HepG2 (cell line): ENCODE measurements around the gene PMM2. TPM values are rescaled to one million over a fixed set of nuclear protein-coding genes. Genes with fewer than 3 reads are reported as not detected.
A peak's percentile ranks its signal among the peaks of the same experiment; 100 is the strongest.

Experiments used
- BRD4 ChIP-seq: sonication (generic); formaldehyde crosslinking; IDR thresholded peaks from 2 replicates; pipeline ENCODE4 v1.4.0; 2020; ENCODE audit warnings: missing genetic modification reagents
- DNMT1 ChIP-seq: sonication (generic); formaldehyde crosslinking; IDR thresholded peaks from 2 replicates; pipeline ENCODE4 v1.5.1; 2020; ENCODE audit warnings: mild to moderate bottlenecking, missing genetic modification reagents
- GPBP1L1 ChIP-seq: sonication (generic); formaldehyde crosslinking; IDR thresholded peaks from 2 replicates; pipeline ENCODE4 v1.5.0; 2020; ENCODE audit warnings: mild to moderate bottlenecking, missing genetic modification reagents
- HIVEP1 ChIP-seq: sonication (generic); formaldehyde crosslinking; IDR thresholded peaks from 2 replicates; pipeline ENCODE4 v1.4.0; 2020; ENCODE audit warnings: mild to moderate bottlenecking, missing genetic modification reagents
- HMGA1 ChIP-seq: sonication (generic); formaldehyde crosslinking; conservative IDR thresholded peaks from 2 replicates; pipeline ENCODE4 v1.4.0; 2020; ENCODE audit warnings: missing genetic modification reagents
- JUN ChIP-seq: sonication (generic); formaldehyde crosslinking; IDR thresholded peaks from 2 replicates; pipeline ENCODE4 v1.4.0; 2020; ENCODE audit warnings: mild to moderate bottlenecking, missing genetic modification reagents
- KDM4B ChIP-seq: sonication (generic); formaldehyde crosslinking; IDR thresholded peaks from 2 replicates; pipeline ENCODE4 v1.4.0; 2020; ENCODE audit warnings: missing genetic modification reagents
- MYPOP ChIP-seq: sonication (generic); formaldehyde crosslinking; IDR thresholded peaks from 2 replicates; pipeline ENCODE4 v1.8.1; 2023; ENCODE audit warnings: mild to moderate bottlenecking, moderate library complexity, missing genetic modification reagents
- NCOA2 ChIP-seq: sonication (generic); formaldehyde crosslinking; IDR thresholded peaks from 2 replicates; pipeline ENCODE4 v1.8.0; 2022; ENCODE audit warnings: inconsistent platforms
- PCBP1 ChIP-seq: fragments of 200-400 bp; formaldehyde crosslinking; IDR thresholded peaks from 2 replicates; pipeline ENCODE4 v1.6.1; 2017; ENCODE audit warnings: mild to moderate bottlenecking, low read depth, low read length, borderline replicate concordance
- POLR2AphosphoS5 ChIP-seq: IDR thresholded peaks from 2 replicates; pipeline ENCODE4 v1.6.1; 2012; ENCODE audit warnings: low read depth, low read length
- SAFB2 ChIP-seq: sonication (generic); formaldehyde crosslinking; IDR thresholded peaks from 2 replicates; pipeline ENCODE4 v1.5.1; 2020; ENCODE audit warnings: missing genetic modification reagents, low read depth, mild to moderate bottlenecking, borderline replicate concordance
- SOX6 ChIP-seq, 2 experiments: fragments of 450-650 bp in 1 of 2; sonication (generic) in 1 of 2; formaldehyde crosslinking in 1 of 2; IDR thresholded peaks; 2 replicates each; pipeline versions ENCODE4 v1.4.0 to v1.6.1; 2017 to 2020; ENCODE audit warnings: antibody characterized with exemption in 1 of 2, mild to moderate bottlenecking in 1 of 2, missing genetic modification reagents in 1 of 2
- SRSF9 ChIP-seq: fragments of 200-400 bp; formaldehyde crosslinking; IDR thresholded peaks from 2 replicates; pipeline ENCODE4 v1.6.1; 2018; ENCODE audit warnings: borderline replicate concordance, mild to moderate bottlenecking, low read depth, low read length; ENCODE audit not compliant: insufficient read depth, poor library complexity, severe bottlenecking
- TEAD2 ChIP-seq: sonication (generic); formaldehyde crosslinking; IDR thresholded peaks from 2 replicates; pipeline ENCODE4 v1.9.0; 2021; ENCODE audit warnings: missing genetic modification reagents
- U2AF2 ChIP-seq: fragments of 200-400 bp; formaldehyde crosslinking; IDR thresholded peaks from 2 replicates; pipeline ENCODE4 v1.6.1; 2017; ENCODE audit warnings: low read depth, mild to moderate bottlenecking, low read length
- ZBTB49 ChIP-seq: sonication (generic); formaldehyde crosslinking; IDR thresholded peaks from 2 replicates; pipeline ENCODE4 v1.4.0; 2020; ENCODE audit warnings: missing genetic modification reagents, borderline replicate concordance
- ZFP36L1 ChIP-seq: sonication (generic); formaldehyde crosslinking; IDR thresholded peaks from 2 replicates; pipeline ENCODE4 v1.8.0; 2022; ENCODE audit warnings: mild to moderate bottlenecking, missing genetic modification reagents, moderate library complexity
- ZNF20 ChIP-seq: sonication (generic); formaldehyde crosslinking; IDR thresholded peaks from 2 replicates; pipeline ENCODE4 v1.4.0; 2020; ENCODE audit warnings: mild to moderate bottlenecking, moderate library complexity, missing genetic modification reagents
- ZNF329 ChIP-seq: sonication (generic); formaldehyde crosslinking; IDR thresholded peaks from 2 replicates; pipeline ENCODE4 v1.9.0; 2021; ENCODE audit warnings: low read depth, mild to moderate bottlenecking, missing genetic modification reagents
- ZNF33A ChIP-seq: sonication (generic); formaldehyde crosslinking; IDR thresholded peaks from 2 replicates; pipeline ENCODE4 v1.5.1; 2020; ENCODE audit warnings: missing genetic modification reagents, mild to moderate bottlenecking, moderate library complexity, borderline replicate concordance
- ZNF543 ChIP-seq: sonication (generic); formaldehyde crosslinking; IDR thresholded peaks from 2 replicates; pipeline ENCODE4 v1.4.0; 2020; ENCODE audit warnings: mild to moderate bottlenecking, missing genetic modification reagents
- ZNF547 ChIP-seq: sonication (generic); formaldehyde crosslinking; IDR thresholded peaks from 2 replicates; pipeline ENCODE4 v1.5.1; 2020; ENCODE audit warnings: mild to moderate bottlenecking, missing genetic modification reagents
- ZNF724P ChIP-seq: sonication (generic); formaldehyde crosslinking; IDR thresholded peaks from 2 replicates; pipeline ENCODE4 v1.8.0; 2022; ENCODE audit warnings: missing genetic modification reagents, borderline replicate concordance
- ZNF839 ChIP-seq: sonication (generic); formaldehyde crosslinking; IDR thresholded peaks from 2 replicates; pipeline ENCODE4 v1.4.0; 2020; ENCODE audit warnings: missing genetic modification reagents, mild to moderate bottlenecking, borderline replicate concordance
- ZSCAN20 ChIP-seq: sonication (generic); formaldehyde crosslinking; IDR thresholded peaks from 2 replicates; pipeline ENCODE4 v1.4.0; 2020; ENCODE audit warnings: missing genetic modification reagents, mild to moderate bottlenecking, borderline replicate concordance
- polyA plus RNA-seq, 8 experiments: library from polyadenylated mRNA; depleted of rRNA in 3 of 8; stranded (reverse) in 7 of 8; unstranded in 1 of 8; fragments of >200 nt; fragmentation: Illumina TruSeq in 4 of 8; extraction: Trizol in 4 of 8; gene quantifications; 2 replicates each; pipeline versions ENCODE4 v1.2.1 to v1.2.3, GENCODE V29; 2011 to 2016; ENCODE audit warnings: low read depth in 4 of 8, missing spikeins in 1 of 8, mixed read lengths in 1 of 8; ENCODE audit not compliant: insufficient read depth in 1 of 8
- total RNA-seq, 5 experiments: library from RNA; depleted of rRNA; stranded (reverse); fragments of >200 nt; fragmentation: Illumina TruSeq; extraction: Trizol; gene quantifications; 2 replicates each; pipeline ENCODE4 v1.2.3, GENCODE V29; 2016; ENCODE audit warnings: low read depth in 1 of 5

PMM2 gene
- total and polyA plus RNA-seq, 2 of the 13 experiments (the other 11 are each of a cell fraction or from before 2014, with no cell fraction given), result 52.2 to 93.7 TPM

- TF ChIP-seq SOX6 (IDR thresholded peaks at IDR 0.05), result no peak
- peak; percentile 99 for TF ChIP-seq SOX6 (CRISPR knock-in tag; IDR thresholded peaks at IDR 0.05)
- peak; percentile 95 for TF ChIP-seq KDM4B
- no peak for TF ChIP-seq U2AF2
- TF ChIP-seq ZNF547, result peak; percentile 80
- TF ChIP-seq ZNF33A (CRISPR knock-in tag), result peak; percentile 88; the same call in 1 of the 2 replicates
- TF ChIP-seq ZFP36L1 (CRISPR knock-in tag), result peak; percentile 24
- TF ChIP-seq BRD4 (CRISPR knock-in tag), result peak; percentile 67
- TF ChIP-seq ZSCAN20 (CRISPR knock-in tag), result peak; percentile 76
- peak; percentile 98 for TF ChIP-seq PCBP1
- no peak for TF ChIP-seq ZNF329 (CRISPR knock-in tag)
- TF ChIP-seq TEAD2 (CRISPR knock-in tag), result no peak; the same call in none of the 2 replicates
- TF ChIP-seq JUN (CRISPR knock-in tag), result peak; percentile 93
- TF ChIP-seq ZBTB49 (CRISPR knock-in tag), result no peak
- TF ChIP-seq ZNF724P, result peak; percentile 92
- TF ChIP-seq HIVEP1 (CRISPR knock-in tag), result peak; percentile 95
- TF ChIP-seq SRSF9, result no peak
- TF ChIP-seq ZNF543, result peak; percentile 99
- TF ChIP-seq NCOA2 (CRISPR knock-in tag), result peak; percentile 95
- no peak for TF ChIP-seq ZNF20 (CRISPR knock-in tag)
- no peak; the same call in 1 of the 2 replicates for TF ChIP-seq MYPOP (CRISPR knock-in tag)
- TF ChIP-seq POLR2AphosphoS5, result peak; percentile 62
- peak; percentile 74 for TF ChIP-seq ZNF839 (CRISPR knock-in tag)
- TF ChIP-seq SAFB2 (CRISPR knock-in tag), result peak; percentile 37; the same call in 1 of the 2 replicates
- no peak for TF ChIP-seq GPBP1L1 (CRISPR knock-in tag)
- peak; percentile 95 for TF ChIP-seq DNMT1 (CRISPR knock-in tag)
- TF ChIP-seq HMGA1, result 0 out of 2 replicates have a peak, but pooled peaks have one; percentile 95
Measured at GRCh38 chr16:8863594-8864424, 66.2 kb downstream of the PMM2 start (continued).
